Skin of body (tissue), 2 donors: Measurements from ENCODE around the gene TBP. TPM values are rescaled to one million over a fixed set of nuclear protein-coding genes. Genes with fewer than 3 reads are reported as not detected.
"Not testable (repeated sequence)": the region's sequence is repeated elsewhere in the genome, so short reads cannot be mapped to it uniquely, and the experiment has no call there.

Experiments
- DNase-seq: peaks from one replicate; lab custom pipeline; 2025; lab: John Stamatoyannopoulos, UW
- total RNA-seq: library from RNA; depleted of rRNA; stranded (reverse); fragments of >200 nt; gene quantifications from one replicate; pipeline ENCODE4 v1.2.3, GENCODE V29; 2014

Gene TBP
- 10.2 TPM for total RNA-seq

DNA sequence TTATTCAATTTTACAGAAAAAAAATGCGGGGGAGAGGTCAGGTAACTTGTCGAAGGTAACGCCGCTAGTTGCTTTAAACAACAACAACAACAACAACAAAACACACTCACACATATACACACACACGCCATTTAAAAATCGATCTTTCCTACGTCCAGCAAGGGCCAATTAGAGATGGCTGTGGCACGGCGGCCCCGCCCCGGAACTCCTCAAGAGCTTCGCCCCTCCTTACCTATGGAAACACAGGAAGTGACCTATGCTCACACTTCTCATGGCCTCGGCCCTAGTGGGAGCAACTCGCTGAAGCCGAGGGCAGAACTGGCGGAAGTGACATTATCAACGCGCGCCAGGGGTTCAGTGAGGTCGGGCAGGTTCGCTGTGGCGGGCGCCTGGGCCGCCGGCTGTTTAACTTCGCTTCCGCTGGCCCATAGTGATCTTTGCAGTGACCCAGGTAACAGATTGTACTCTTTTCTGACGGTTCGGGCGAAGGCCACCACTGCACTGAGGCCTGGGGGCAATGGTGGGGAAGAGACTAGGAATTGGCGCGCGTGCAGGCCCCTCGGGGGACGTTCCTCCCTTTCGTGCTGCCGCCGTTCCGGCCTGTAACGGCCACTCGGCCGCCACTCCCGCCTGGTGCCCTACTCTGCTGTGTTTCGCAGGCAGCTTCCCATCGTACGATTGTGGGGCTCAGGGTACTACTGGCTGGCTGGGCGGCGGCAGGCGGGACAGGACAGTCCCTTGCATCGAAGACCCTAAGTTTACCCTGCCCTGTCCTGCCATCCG is at the start of gene TBP:
Gene TBP (plus strand): TSS at position 357 of the 783 bp plus-strand sequence. CDS start 2,661 bp downstream, outside the sequence.
- DNase-seq, result peak; percentile 99

DNA sequence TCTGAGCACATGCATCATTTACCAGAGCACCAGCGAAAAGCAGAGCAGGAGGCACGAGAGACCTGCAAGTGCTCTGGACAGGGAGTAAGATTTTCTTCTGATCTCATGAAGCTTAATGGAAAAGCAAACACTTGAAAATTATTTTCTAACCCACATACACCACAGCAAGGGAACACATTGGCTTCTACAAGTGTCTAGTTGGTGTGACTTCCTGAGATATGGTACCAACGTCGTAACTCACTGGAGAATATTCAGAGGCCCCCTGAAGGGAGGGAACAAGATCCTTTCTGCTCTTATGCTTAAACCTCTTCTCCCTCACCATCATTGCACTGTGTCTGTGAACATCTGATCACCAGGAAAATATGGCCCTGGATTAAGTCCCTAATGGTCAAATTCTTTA is 49.7 kb upstream of the TBP start:
- no peak for DNase-seq

DNA sequence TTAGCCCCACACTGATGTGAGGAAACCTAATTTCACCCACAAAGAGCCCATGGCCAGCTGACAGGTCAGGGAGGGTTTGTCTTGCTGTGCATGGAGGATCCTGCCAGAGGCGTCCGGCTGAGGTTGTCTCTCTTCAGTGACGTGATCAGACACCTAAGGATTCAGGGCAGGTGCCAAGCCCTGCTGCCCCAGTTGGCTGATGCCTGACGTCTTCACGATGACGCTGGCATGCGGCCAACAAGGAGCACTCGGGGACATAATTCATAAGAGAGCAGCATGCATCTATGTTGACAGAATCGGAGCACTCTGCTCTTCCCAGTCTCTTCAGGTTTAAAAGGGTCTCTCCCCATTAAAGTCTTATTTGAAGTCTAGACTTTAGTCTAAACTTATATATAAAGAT is 48.9 kb upstream of the TBP start:
- DNase-seq, result no peak

DNA sequence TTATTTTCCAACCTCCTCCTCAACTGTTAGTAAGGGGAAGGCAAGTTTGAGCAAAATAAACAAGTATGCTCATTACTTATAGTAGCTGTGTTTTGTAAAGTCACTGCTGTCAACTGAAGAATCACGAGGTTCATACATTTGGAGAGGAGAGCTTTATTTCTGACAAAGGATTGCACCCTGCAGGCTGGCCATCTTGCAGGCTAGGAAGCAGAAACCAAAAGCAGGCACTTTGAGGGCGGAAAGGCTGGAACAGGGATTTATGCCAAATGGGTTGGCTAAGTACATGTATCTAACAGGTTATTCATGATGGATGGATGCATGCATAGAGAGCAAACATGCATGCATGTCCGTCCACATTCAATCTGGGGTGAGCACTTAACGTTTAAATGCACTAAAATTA is 47.7 kb upstream of the TBP start:
- no peak for DNase-seq

DNA sequence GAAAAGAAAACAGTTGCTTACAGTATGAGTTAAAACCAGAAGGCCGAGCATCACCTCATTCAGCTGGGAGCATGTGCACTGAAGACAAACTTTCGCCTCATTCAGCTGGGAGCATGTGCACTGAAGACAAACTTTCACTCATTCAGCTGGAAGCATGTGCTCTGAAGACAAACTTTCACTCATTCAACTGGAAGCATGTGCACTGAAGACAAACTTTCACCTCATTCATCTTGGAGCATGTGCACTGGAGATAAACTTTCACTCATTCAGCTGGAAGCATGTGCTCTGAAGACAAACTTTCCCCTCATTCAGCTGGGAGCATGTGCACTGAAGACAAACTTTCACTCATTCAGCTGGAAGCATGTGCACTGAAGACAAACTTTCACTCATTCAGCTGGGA is 46.4 kb upstream of the TBP start:
- not testable (repeated sequence) for DNase-seq

DNA sequence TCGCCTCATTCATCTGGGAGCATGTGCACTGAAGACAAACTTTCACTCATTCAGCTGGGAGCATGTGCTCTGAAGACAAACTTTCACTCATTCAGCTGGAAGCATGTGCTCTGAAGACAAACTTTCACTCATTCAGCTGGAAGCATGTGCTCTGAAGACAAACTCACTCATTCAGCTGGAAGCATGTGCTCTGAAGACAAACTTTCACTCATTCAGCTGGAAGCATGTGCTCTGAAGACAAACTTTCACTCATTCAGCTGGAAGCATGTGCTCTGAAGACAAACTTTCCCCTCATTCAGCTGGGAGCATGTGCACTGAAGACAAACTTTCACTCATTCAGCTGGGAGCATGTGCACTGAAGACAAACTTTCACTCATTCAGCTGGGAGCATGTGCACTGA is 45.9 kb upstream of the TBP start:
- DNase-seq, result not testable (repeated sequence)

DNA sequence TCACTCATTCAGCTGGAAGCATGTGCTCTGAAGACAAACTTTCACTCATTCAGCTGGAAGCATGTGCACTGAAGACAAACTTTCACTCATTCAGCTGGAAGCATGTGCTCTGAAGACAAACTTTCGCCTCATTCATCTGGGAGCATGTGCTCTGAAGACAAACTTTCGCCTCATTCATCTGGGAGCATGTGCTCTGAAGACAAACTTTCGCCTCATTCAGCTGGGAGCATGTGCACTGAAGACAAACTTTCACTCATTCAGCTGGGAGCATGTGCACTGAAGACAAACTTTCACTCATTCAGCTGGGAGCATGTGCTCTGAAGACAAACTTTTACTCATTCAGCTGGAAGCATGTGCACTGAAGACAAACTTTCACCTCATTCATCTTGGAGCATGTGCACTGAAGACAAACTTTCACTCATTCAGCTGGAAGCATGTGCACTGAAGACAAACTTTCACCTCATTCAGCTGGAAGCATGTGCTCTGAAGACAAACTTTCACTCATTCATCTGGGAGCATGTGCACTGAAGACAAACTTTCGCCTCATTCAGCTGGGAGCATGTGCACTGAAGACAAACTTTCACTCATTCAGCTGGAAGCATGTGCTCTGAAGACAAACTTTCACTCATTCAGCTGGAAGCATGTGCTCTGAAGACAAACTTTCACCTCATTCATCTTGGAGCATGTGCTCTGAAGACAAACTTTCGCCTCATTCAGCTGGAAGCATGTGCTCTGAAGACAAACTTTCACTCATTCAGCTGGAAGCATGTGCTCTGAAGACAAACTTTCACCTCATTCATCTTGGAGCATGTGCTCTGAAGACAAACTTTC is 45.1 kb upstream of the TBP start:
- not testable (repeated sequence) for DNase-seq

DNA sequence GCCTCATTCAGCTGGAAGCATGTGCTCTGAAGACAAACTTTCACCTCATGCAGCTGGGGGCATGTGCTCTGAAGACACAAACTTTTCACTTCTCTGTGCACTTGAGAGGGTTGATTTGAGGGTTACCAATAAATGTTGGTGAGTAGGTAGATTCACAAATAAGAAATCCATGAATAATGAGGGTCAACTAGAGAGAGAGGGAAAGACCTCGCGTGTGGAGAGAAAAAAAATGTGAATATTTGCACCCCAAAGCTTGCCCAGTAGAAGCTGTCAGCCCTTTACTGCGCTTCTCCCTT is 44.5 kb upstream of the TBP start:
- no peak for DNase-seq

DNA sequence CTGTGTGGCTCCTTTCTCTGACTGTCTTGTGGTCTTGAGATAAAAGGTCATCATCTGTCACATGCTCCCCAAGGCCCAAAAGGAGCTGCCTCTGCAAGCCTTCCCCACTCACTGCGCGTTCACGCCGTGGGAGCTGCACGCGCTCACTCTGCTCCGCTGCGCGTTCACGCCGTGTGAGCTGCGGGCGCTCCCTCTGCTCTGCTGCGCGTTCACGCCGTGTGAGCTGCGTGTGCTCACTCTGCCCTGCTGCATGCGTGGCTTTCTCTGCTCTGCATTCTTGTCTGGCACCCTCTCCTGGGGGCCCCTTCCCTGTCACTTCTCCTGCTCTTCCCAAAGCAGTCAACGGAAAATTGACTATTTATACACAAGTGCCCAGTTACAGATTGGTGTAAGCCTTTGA is 43.5 kb upstream of the TBP start:
- no peak for DNase-seq

DNA sequence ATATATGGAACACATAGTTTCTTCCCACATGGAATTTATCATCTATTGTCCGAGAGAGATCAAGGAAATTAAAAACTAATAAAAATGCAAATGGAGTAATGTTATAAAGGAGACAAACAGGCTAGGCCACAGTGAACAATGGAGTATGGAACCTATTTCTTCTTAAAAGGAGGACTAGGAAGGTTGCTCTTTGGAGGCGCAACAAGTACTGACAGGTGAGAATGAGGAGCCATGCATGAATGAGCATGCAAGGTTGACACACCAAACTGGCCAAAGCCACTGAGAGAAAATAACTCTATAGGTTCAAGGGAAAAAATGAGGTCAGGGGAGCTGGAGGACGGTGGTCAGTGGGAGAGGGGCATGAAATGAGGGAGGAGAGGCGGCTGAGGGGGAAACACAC is 41.9 kb upstream of the TBP start:
- no peak for DNase-seq

DNA sequence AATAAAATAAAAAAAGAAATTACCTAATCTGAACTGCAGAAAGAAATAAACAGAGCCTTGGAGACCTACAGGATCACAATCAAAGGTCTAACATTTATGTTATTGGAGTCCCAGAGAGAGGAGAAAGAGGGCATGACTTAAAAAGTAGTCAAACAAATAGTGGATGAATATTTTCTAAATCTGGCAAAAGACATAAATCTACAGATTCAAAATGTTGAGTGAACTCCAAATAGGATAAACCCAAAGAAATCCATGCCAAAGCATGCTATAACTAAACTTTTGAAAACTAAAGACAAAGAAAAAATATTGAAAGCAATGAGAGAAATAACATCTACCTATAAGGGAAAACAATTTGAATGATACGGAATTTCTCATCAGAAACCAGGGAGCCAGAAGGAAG is 39.3 kb upstream of the TBP start:
- no peak for DNase-seq

DNA sequence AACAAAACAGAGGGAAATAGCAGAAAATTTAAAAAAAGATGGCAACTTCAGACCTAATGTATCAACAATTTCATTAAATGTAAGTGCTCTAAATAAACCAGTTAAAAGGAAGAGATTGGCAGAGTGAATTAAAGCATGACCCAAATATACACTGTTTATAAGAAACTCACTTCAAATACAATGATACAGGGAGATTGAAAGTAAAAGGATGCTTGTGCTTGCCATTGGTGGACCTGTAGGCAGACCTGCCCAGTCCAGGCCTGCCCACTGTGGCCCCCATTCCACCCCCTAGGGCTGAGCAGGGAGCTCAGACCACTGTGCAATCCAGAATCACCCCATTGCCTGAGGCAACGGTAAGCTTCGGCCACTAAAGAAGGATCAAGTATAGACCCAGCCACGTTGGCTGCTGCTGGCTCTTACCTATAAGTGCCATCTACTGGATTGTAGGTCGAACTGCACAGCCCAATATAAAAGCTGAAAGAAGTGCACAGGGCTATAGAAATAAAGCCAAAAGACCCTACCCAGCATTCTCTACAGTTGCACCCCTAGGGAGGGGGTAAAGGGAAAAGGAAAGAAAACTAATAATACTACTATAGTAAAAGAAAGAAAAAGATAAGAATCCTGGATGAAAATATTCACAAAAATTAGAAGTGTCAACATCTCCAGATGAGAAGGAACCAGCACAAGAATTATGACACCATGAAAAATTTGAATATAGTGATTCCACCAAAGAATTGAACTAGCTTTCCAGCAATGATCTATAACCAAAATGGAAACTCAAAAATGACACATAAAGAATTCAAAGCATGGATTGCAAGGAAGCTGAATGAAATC is 37.2 kb upstream of the TBP start:
- DNase-seq, result no peak

DNA sequence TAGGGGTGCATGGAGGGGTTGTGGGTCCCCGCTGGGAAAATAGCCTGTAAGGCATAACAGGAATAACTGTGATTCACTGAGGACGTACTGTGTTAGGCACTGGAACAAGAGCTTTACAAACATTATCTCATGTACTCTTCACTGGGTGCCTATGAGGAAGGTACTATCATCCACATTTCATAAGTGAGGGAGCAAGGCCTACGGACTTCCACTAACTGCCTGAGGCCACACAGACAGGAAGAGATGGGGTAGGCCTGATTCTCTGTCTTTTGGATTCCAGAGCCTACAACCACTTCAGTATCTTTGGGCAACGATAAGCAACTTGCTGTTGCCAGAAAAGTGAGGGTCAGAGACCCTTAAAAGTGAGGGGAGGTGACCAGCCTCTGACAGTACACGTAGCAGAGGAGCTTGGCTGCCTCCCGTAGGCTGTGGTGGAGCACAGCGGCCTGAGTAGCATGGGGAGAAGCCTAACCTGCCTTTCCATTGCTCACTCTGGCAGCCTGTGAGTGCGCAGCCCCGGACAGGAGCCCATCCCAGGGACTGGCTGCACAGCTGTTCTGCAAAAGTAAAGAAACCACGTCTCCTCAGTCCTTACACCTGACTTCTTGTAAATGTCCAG is 31.5 kb upstream of the TBP start:
- DNase-seq, result no peak

DNA sequence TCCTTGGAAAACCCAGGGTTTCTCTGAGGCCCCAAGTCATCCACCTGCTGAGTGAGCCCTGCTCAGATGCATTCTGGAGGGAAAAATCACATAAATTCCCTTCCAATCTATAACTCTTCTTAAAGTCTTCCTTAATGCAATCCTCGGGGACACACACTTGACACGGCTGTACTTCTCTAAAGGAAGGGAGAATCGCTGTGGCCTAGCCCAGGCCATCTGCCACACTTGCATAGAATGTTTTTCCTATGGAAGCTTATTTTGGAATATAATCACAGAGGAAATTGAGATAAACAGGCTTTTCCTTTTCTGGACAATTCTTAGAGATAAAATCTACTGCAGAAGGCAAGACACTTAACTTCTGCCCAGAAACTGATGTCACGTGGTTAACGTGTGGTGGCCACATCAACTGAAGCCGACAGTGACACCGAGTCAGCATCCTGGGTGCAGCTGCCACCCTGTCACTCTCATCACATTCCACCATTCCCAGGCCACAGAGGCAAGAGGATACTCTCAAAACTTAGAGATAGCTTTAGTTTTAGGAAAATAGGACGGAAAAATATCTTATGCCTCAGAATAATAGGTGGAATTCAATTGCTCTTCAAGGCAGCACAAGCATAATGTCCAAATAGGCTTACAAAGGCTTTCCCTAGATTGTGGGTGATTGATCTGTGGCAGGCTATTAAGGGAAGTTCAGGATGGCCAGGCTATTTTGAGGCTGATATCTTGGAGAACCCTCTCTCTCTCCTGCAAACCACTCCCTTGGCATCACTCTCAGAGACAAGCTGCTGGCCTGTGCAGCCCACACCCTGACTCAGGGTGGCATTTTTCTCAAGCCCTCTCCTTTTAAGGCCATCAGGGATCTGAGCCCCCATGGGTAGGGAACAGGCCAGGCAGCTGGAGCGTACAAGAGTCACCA is 30.7 kb upstream of the TBP start:
- DNase-seq, result no peak

DNA sequence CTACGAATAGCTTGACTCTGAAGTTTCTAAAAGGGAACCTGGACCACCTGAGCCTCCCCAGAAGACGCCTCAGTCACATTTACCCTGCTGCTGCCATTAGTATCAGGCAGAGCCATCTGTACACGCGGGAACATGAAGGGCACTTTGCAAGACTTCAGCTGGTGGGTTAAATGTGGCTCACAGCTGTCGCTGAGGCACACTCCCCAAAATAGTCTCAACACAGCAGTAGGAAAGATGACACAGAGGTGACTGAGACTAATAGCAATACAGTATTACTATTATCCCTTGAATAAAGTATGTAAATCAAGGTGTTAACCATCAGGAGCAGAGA is 30.0 kb upstream of the TBP start:
- DNase-seq, result peak; percentile 30

DNA sequence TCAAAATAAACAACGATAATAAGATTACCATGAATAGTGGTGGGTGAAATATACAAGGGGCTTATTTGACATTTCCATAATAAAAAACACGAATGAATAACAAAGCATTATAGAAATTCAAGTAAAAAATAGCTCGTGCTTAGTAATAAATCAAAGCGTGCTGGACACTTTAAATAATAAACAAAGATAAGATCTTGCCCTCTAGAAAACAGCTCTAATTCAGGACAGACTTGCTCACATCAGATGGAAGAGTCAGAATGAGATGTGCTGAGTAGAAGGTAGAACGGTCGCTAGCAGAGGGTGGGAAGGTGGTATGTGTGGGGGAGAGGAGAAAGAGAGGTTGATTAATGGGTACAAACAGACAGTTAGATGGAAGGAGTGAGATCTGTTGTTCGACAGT is 28.4 kb upstream of the TBP start:
- no peak for DNase-seq

DNA sequence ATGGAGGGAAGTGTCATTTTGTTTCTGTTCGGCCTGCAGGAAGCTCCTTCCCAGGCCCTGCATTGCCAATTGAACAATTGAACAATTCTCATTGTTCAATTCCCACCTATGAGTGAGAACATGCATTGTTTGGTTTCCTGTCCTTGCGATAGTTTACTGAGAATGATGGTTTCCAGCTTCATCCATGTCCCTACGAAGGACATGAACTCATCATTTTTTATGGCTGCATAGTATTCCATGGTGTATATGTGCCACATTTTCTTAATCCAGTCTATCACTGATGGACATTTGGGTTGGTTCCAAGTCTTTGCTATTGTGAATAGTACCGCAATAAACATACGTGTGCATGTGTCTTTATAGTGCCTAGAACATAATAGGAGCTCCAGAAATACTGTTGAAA is 26.2 kb upstream of the TBP start:
- DNase-seq, result not testable (repeated sequence)

DNA sequence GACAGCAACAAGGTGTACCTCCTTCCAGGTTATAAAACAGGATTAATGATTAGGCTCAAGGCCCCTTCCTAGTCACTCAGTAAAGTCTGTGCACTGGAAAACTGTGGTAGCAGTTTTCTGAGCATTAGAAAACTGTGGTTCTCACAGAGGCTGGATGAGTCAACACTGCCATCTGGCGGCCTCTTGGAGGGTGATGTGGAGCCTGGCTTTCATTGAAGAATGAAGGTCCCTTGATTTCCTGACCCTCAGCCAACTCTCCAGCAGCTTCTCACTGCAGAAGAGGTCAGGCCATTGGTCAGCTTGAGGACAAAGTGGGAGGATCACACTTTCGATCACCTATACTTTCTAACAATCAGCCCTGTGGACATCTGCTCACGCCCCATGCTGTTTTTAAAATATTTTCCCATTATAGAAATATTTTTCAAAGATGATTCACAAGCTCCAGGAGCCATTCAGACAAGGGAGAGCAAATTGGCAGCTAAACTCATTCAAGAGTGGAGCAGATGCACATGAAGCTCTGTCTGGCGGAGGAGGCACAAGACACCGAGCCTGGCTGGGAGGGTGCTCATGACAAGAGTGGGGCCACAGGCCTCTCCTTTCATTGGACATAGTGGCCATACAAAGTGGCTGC is 24.2 kb upstream of the TBP start:
- peak; percentile 70 for DNase-seq

DNA sequence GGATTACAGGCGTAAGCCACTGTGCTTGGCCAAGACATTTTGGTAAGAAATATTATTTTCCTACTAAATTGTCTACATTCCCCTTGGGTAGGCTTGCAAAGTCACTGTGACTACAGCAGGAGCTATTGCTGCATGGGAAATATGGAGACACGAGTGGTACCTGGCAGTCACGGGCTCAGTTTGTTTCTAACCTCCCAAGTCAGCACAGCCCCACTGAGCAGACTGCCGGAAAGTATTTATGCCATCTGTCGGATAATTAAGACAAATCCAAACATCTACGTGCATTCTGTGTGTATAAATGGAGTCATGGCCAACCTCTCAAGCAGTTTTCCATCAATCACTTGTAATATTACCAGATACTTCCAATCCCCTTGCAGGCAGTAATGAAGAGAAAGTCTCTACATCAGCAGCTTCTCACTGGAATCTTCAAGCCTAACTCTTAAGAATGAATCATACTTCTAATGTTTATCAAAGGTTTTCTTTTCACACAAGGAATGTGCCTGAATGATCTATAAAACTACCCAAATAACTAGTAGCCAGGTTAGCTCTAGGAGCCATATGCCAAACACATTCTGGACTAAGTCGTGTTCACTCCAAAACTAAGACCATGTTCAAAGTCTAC is 21.2 kb upstream of the TBP start:
- no peak for DNase-seq

DNA sequence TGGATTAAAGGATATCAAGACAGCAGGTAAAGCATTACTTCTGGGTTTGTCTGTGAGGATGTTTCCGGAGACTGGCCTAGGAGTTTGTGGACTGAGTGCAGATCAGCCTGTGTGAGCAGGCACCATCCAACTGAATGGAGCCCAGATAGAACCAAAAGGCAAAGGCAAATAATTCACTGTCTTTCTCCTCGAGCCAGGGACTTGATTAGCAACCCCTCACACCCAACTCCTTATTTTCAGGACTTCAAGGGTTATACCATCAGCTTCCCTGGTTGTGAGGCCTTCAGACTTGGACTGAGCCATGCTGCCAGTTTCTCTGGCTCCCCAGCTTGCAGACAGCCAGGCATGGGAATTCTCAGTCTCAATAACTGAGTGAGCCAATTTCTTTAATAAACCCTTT is 20.4 kb upstream of the TBP start:
- no peak for DNase-seq
